CMK (cell line): ENCODE data around the gene VPS13D.

Experiments
- DNase-seq: peaks from one replicate; pipeline ENCODE4 v3.0.0-alpha.2; 2010; ENCODE audit warnings: low read depth

The VPS13D gene

DNA sequence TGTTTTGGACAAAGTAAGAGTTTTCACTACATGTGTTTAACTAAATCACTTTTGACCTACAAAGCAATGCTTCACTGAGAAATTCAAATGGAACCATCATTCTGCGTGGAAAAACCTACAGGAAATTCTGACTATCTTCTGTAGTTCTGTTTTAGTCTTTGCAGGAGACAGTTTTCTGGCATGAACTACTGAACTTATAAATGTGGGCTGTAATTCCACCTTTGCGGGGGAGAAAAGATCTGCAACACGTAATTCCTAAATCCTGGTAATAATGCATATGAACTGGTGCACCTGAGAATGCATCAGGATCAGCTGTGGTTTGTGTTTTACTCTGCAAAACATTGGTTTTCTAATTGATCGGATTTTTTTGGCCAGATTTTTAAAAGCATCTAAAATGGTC, 106.0 kb downstream of the VPS13D start:
- DNase-seq: no peak

- DNase-seq: no peak
Measured at GRCh38 chr1:12336413-12336812, 106.6 kb downstream of the VPS13D start.

- DNase-seq: no peak
Measured at GRCh38 chr1:12338017-12338416, 108.2 kb downstream of the VPS13D start.

GRCh38 chr1:12338823-12339222, 109.0 kb downstream of the VPS13D start:
- DNase-seq: no peak

DNA sequence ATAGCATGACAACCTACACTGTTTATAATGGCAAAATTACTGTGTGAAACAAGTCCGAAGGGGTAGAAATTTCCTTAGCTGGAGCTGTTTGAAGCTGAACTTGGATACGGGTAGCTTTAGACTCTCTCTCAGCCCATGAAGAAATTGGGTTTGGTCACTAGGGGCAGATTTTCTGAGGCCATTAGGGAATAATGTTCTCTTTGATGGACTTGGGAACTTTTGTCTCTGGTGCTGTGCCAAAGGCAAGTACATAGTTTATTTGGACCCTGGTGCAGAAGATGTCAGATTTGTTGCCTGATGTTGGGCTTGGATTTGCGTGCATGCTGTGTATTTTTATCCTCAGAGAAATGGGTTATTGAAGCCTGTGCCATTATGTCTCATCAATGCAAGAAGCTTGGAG, 109.6 kb downstream of the VPS13D start:
- DNase-seq: no peak

DNA sequence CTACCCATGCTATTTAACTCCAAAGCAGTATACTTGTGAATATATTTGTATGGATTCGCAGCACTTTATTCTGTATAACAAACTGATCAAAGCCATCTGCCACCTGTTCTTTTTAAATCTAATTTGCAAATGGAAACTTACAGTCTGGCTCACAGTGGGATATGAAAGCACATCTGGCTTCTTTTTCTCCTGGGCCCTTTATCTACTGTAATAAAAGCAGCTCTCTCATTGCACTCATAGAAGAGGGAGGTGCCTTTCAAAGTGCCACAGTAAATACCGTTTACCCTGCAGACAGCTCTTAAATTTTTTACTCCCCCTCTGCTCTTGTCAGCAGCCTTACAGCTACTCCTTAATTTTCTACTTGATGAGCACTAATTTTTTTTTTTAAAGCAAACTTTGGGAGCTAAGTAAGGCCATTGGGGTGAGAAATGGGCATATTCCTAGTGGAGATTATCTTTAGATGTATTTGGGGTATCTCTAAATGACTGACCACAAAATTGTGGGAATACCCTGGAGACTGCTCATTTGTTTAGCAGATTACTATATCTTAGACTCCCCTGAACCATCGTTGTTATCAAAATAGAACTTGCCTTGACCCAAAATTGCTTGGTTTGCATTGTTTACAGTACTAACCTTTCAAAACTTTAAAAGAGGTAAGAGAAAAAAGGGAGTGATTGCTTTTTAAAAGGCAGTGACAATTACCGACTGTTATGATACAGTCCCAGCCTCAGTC, 110.1 kb downstream of the VPS13D start:
- DNase-seq: no peak

DNA sequence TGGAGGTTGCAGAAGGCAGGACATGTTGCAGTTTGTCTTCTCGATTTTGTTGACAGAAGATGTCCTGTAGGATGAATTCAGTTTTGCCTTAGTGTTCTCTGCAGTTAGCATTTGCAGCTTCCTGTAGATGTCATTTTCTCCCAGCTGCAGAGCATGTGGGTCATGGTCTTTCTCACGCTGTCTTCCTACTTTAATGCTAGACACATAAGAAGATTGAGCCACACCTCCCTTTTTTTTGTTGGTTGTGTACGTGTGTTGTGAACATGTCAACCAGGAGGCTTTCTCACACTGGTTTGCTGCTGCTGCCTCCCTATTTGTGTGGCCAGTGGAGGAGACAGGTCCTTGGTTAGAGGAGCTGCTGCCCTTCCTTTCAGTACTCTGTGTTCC, 110.7 kb downstream of the VPS13D start:
- DNase-seq: no peak

- DNase-seq: no peak
Measured at GRCh38 chr1:12341667-12342066, 111.8 kb downstream of the VPS13D start.

DNA sequence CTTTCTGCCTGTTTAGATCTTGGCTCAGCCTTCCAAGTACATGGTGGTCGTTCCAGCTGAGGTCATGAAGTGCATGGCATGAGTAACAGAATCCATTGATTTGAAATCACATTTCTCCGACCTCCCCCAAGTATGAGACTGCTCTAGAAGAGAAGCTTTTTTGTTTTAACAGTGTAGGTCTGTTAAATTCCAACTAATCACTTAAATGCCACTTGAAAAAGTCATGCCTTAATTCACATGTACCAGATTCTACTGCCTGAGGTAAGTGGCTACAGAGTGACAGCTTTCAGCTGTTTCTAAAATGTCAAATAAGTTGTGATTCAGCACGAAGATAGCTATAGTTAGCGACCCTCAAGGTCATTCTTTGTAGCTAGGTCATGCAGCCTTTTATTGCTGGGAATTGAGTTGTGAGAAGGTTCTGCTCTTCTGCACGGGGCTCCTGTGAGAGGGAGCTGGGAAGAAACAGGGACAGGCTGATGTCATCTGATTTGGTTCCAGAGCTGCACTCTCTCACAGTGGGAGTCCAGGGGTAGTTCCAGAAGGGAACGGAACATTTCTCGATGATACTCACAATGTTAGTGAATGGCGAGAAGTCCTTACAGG, 112.7 kb downstream of the VPS13D start:
- DNase-seq: no peak

GRCh38 chr1:12343823-12344487, 114.1 kb downstream of the VPS13D start:
- DNase-seq: no peak

- DNase-seq: no peak
Measured at GRCh38 chr1:12344596-12345349, 114.9 kb downstream of the VPS13D start.

DNA sequence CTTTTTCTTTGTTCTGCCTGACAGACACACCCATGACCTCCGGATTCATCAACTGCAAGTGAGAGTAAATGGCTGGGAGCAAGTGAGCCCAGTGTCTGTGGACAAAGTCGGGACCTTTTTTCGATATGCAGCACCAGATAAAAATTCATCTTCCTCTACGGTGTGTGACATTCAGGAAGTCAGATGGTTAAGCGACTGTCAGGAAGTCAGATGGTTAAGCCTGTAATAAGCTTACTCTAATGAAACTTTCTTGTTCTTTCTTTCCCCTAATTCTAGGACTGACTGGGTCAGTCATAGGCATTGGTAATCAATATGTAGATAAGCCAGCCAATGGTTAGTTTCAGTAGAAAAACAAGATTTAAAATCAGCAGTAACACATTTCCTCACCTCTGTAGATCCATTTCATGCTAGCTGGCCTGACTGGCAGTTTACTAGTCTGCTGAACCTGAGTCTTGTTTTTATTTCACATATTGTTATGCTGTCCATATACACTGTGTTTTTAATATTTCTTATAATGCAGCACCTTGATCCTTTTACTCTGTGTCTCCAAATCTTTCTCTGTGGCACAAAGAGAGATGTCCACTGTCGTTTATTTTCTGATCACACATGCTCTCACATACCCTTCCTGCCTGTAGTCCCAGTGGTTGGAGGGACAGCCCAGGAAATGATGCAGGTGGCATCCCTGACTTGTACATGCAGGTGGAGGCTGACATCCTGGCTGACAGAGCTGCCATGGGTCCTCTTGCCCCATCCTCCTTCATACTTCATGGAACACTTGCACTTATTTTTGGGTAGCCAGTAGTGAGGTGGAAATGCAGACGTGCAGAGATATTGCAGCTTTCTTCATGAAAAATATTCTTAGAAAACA, 115.8 kb downstream of the VPS13D start:
- peak; percentile 46 for DNase-seq

DNA sequence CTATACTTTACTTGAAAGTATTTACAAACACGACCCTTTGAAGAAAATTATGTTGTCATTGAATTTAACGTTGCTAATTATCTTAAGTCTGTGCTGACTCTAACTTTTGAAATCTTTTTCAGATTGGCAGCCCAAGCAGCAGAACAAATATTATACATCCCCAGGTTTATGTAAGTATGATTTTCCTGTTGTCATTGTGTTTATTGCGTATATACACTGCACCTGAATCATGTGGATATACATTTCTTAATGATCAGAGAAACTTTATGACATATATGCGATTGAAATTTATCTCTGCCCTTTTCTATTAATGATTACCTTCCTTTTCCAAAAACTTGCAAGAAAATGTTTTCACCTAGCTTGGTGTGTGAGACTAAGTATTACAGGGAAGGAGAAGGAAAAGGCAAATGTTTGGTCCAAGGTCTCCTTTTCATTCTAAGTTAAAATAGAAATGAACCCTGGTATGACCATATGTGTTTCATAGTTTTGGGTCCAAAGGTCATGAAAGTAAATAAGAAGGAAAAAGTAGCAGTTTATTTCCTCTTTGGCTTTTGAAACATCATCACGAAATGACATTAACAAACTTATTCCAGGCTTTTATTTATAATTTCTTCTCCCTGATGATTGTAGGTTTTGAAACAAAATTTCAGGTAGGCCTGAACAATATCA, 116.8 kb downstream of the VPS13D start:
- DNase-seq: no peak

- DNase-seq: no peak
Measured at GRCh38 chr1:12348113-12348512, 118.3 kb downstream of the VPS13D start.

DNA sequence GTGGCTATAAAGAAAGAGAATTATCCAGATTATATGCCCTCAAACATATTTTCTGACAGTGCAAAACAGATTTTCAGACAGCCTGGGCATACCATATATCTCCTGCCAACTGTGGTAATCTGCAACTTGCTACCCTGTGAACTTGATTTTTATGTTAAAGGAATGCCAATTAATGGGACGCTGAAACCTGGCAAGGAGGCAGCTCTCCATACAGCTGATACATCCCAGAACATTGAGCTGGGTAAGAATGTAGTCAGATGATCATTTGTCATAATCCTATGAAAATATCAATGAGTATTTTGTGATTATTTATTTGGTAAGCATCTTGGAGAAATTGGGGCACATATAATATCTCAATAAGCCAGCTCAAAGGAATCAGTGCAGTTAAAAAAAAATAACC, 124.2 kb downstream of the VPS13D start:
- DNase-seq: no peak

GRCh38 chr1:12356004-12356890, 126.4 kb downstream of the VPS13D start:
- DNase-seq: no peak

DNA sequence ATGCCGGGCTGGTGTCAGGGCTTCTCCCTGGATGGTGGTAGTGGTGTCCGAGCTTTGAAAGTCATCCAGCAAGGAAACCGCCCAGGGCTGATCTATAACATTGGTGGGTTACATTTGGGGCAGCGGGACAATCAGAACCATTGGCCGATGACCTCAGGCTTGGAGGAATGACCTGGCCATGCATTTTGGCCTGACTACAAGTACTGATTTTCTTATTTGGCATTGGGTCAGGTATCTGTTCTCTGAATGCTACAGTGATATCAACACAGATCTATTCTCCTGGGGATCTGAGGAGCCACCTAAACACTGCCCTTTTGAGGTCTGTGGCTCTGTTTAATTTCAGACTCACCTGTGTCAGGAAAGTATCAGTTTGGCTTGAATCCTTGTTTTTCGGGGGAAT, 128.7 kb downstream of the VPS13D start:
- DNase-seq: no peak

- DNase-seq: no peak
Measured at GRCh38 chr1:12359359-12360133, 129.7 kb downstream of the VPS13D start.

GRCh38 chr1:12368646-12369045, 138.8 kb downstream of the VPS13D start:
- DNase-seq: no peak
